Panc1 (cell line): ENCODE data around the gene CES5A.

Source experiments
- CTCF ChIP-seq: fragments of 450-650 bp; IDR thresholded peaks from 2 replicates; pipeline ENCODE4 v1.5.1; 2017; ENCODE audit warnings: mild to moderate bottlenecking
- POLR2AphosphoS5 ChIP-seq: IDR thresholded peaks from 2 replicates; pipeline ENCODE4 v1.6.1; 2012; ENCODE audit warnings: mild to moderate bottlenecking, low read depth, low read length, moderate library complexity
- REST ChIP-seq, 2 experiments: IDR thresholded peaks; 2 replicates each; pipeline ENCODE4 v1.6.1; 2011 to 2012; ENCODE audit warnings: low read depth in 2 of 2, control low read depth in 1 of 2, low read length in 1 of 2, mild to moderate bottlenecking in 1 of 2, moderate library complexity in 1 of 2; ENCODE audit not compliant: insufficient read depth in 1 of 2
- SIN3A ChIP-seq: IDR thresholded peaks from 2 replicates; pipeline ENCODE4 v1.6.1; 2012; ENCODE audit warnings: low read depth, mild to moderate bottlenecking, low read length, moderate library complexity, borderline replicate concordance; ENCODE audit not compliant: insufficient read depth
- TCF7L2 ChIP-seq: IDR thresholded peaks from 2 replicates; pipeline ENCODE4 v1.6.1; 2011; ENCODE audit warnings: mild to moderate bottlenecking, low read depth, low read length, inconsistent platforms

- TF ChIP-seq CTCF (no peak), REST (IDR thresholded peaks at IDR 0.05; ENCODE audit: insufficient read depth in 1 of 2, low read depth in 2 of 2, low read length in 1 of 2) (no peak), POLR2AphosphoS5 (no peak), TCF7L2 (no peak), SIN3A (no peak)
These were observed 59.9 kb downstream of the CES5A start for GRCh38 chr16:55815320-55815719.
